GM10266 (cell line): ENCODE measurements around the gene TOGARAM1.

Experiments used
- DNase-seq: peaks from one replicate; pipeline ENCODE4 v3.0.0; 2012; ENCODE audit errors: extremely low spot score
- CTCF ChIP-seq: IDR thresholded peaks from 2 replicates; pipeline ENCODE4 v1.5.1; 2012; ENCODE audit warnings: mild to moderate bottlenecking, low read depth; ENCODE audit not compliant: control insufficient read depth, insufficient read depth; ENCODE audit errors: missing control alignments

Gene TOGARAM1

GRCh38 chr14:44979273-44979672 lies 17.3 kb downstream of the TOGARAM1 start:
- no peak for TF ChIP-seq CTCF
- no peak for DNase-seq

- no peak for TF ChIP-seq CTCF
- DNase-seq = no peak
Measured at GRCh38 chr14:44979740-44980356, 17.9 kb downstream of the TOGARAM1 start.

- no peak for TF ChIP-seq CTCF
- no peak for DNase-seq
Measured at GRCh38 chr14:44981198-44981597, 19.2 kb downstream of the TOGARAM1 start.

GRCh38 chr14:44982594-44982993 lies 20.6 kb downstream of the TOGARAM1 start:
- no peak for TF ChIP-seq CTCF
- no peak for DNase-seq

- no peak for DNase-seq
- TF ChIP-seq CTCF = no peak
Measured at GRCh38 chr14:44988694-44989093, 26.7 kb downstream of the TOGARAM1 start.

GRCh38 chr14:44989497-44990440 lies 27.8 kb downstream of the TOGARAM1 start:
- DNase-seq = no peak
- TF ChIP-seq CTCF = no peak

GRCh38 chr14:44990533-44990932 lies 28.5 kb downstream of the TOGARAM1 start:
- no peak for DNase-seq
- no peak for TF ChIP-seq CTCF
